ENCODE results near the gene ZNF700. TPM values are rescaled to one million over a fixed set of nuclear protein-coding genes. Genes with fewer than 3 reads are reported as not detected.

The ZNF700 gene
- total and polyA plus RNA-seq, 9 of the 15 experiments (the other 6 are each of a cell fraction or from before 2014, with no cell fraction given): 10.3 to 24.7 (median 14.1) TPM

DNA sequence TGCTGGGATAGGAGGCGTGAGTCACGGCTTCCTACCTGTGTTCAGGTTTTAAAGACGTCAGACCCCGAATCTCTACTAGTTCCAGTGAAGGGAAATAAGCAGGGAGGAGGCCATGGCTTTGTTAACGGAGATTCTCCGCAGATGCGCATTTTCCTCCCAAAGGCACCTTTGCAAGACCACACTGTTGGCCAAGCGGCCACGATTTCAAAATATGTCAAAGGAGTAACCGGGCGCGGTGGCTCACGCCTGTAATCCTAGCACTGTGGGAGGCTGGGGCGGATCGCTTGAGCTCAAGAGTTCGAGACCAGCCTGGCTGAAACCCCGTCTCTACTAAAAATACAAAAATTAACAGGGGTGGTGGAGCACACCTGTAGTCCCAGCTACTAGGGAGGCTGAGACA lies 61.8 kb downstream of the ZNF700 start:
- H4K20me1 ChIP-seq (replicated peaks; ENCODE audit: control insufficient read depth, insufficient read depth, low read length): no peaks in the 10 kb centered on the region
- BruUV-seq (replicated peaks): no TSS peak
- in situ Hi-C loops (cut with MboI) (no loop called here), intact Hi-C loops (cut with micrococcal nuclease) (loop anchor here (5.0 kb wide), 1 partner anchor 156 kb away; the partner anchor contains the start of gene ZNF20)
- no peak overlapping the region for H2AFZ ChIP-seq (ENCODE audit: low read depth, low read length)
- peaks cover 0 to 3% of the 10 kb centered on the region in 2 experiments; a peak in 2 of 5 replicates for H3K4me1 ChIP-seq (replicated peaks in 1 of 2; ENCODE audit: control insufficient read depth in 2 of 2, insufficient read depth in 2 of 2, low read length in 2 of 2)
- no peak for ATAC-seq
- ChIA-PET POLR2A (interaction anchor here (0.6 kb wide), 1 partner anchor 265 kb away, joined by 3 read pairs; no protein-coding TSS in a partner anchor), CTCF (ENCODE audit: low intra/inter-chr PET ratio) (interaction anchor here (0.6 to 1.0 kb wide), 2 partner anchors 9 to 346 kb away, joined by 3 read pairs; no protein-coding TSS in a partner anchor)
- H3K9me3 ChIP-seq (replicated peaks; ENCODE audit: control insufficient read depth, insufficient read depth, low read depth, low read length): no peaks in the 10 kb centered on the region
- no peak overlapping the region for H3K9ac ChIP-seq (ENCODE audit: insufficient read depth in 1 of 2, low read depth in 2 of 2, low read length in 2 of 2)
- no peak overlapping the region for H3K4me2 ChIP-seq (ENCODE audit: insufficient read depth, low read length)
- H3K36me3 ChIP-seq (ENCODE audit: control insufficient read depth, insufficient read depth, low read length): no peaks in the 10 kb centered on the region; the same call in 2 of the 3 replicates
- peaks cover 3% of the 10 kb centered on the region; the same call in 2 of the 3 replicates for H3K79me2 ChIP-seq (ENCODE audit: control insufficient read depth, insufficient read depth, low read length)
- no peak for DNase-seq (ENCODE audit: extremely low read depth in 1 of 4, low spot score in 3 of 4)
- no peak overlapping the region for H3K27ac ChIP-seq (ENCODE audit: extremely low read depth, low read depth, low read length)
- no peak overlapping the region for H3K4me3 ChIP-seq
- H3K9me1 ChIP-seq (ENCODE audit: control insufficient read depth, insufficient read depth, low read length): no peaks in the 10 kb centered on the region
- no peak for FAIRE-seq
- H3K27me3 ChIP-seq (ENCODE audit: control insufficient read depth in 2 of 2, insufficient read depth in 2 of 2, low read length in 2 of 2): no peaks in the 10 kb centered on the region
- 41% methylated on average over 17 of the region's 17 CpGs for WGBS (ENCODE audit: insufficient coverage, low coverage, missing lambda C conversion rate)
- no peak for TF ChIP-seq PCBP2 (IDR thresholded peaks at IDR 0.05; ENCODE audit: low read depth, low read length, poor library complexity, severe bottlenecking)
- TF ChIP-seq GATAD2B (IDR thresholded peaks at IDR 0.05; ENCODE audit: borderline replicate concordance): no peak
- TF ChIP-seq ZNF76 (CRISPR knock-in tag; IDR thresholded peaks at IDR 0.05; ENCODE audit: borderline replicate concordance): no peak
- TF ChIP-seq POU5F1 (IDR thresholded peaks at IDR 0.05; ENCODE audit: borderline replicate concordance, low read depth, low read length, partially characterized antibody): no peak
- TF ChIP-seq, protein P1, sequence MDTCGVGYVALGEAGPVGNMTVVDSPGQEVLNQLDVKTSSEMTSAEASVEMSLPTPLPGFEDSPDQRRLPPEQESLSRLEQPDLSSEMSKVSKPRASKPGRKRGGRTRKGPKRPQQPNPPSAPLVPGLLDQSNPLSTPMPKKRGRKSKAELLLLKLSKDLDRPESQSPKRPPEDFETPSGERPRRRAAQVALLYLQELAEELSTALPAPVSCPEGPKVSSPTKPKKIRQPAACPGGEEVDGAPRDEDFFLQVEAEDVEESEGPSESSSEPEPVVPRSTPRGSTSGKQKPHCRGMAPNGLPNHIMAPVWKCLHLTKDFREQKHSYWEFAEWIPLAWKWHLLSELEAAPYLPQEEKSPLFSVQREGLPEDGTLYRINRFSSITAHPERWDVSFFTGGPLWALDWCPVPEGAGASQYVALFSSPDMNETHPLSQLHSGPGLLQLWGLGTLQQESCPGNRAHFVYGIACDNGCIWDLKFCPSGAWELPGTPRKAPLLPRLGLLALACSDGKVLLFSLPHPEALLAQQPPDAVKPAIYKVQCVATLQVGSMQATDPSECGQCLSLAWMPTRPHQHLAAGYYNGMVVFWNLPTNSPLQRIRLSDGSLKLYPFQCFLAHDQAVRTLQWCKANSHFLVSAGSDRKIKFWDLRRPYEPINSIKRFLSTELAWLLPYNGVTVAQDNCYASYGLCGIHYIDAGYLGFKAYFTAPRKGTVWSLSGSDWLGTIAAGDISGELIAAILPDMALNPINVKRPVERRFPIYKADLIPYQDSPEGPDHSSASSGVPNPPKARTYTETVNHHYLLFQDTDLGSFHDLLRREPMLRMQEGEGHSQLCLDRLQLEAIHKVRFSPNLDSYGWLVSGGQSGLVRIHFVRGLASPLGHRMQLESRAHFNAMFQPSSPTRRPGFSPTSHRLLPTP (IDR thresholded peaks at IDR 0.05; ENCODE audit: borderline replicate concordance, extremely low read depth, insufficient read length): no peak
- no peak for TF ChIP-seq RUNX1 (IDR thresholded peaks at IDR 0.05; ENCODE audit: low read depth)
- TF ChIP-seq HDAC3 (IDR thresholded peaks at IDR 0.05; ENCODE audit: borderline replicate concordance, partially characterized antibody): no peak
- no peak for TF ChIP-seq ZNF79 (CRISPR knock-in tag; IDR thresholded peaks at IDR 0.05; ENCODE audit: low read depth)
- TF ChIP-seq, protein P2, sequence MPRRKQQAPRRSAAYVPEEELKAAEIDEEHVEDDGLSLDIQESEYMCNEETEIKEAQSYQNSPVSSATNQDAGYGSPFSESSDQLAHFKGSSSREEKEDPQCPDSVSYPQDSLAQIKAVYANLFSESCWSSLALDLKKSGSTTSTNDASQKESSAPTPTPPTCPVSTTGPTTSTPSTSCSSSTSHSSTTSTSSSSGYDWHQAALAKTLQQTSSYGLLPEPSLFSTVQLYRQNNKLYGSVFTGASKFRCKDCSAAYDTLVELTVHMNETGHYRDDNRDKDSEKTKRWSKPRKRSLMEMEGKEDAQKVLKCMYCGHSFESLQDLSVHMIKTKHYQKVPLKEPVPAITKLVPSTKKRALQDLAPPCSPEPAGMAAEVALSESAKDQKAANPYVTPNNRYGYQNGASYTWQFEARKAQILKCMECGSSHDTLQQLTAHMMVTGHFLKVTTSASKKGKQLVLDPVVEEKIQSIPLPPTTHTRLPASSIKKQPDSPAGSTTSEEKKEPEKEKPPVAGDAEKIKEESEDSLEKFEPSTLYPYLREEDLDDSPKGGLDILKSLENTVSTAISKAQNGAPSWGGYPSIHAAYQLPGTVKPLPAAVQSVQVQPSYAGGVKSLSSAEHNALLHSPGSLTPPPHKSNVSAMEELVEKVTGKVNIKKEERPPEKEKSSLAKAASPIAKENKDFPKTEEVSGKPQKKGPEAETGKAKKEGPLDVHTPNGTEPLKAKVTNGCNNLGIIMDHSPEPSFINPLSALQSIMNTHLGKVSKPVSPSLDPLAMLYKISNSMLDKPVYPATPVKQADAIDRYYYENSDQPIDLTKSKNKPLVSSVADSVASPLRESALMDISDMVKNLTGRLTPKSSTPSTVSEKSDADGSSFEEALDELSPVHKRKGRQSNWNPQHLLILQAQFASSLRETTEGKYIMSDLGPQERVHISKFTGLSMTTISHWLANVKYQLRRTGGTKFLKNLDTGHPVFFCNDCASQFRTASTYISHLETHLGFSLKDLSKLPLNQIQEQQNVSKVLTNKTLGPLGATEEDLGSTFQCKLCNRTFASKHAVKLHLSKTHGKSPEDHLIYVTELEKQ (CRISPR knock-in tag; IDR thresholded peaks at IDR 0.05): no peak
